SIG-M5 (cell line): ENCODE results near the gene PCDHB14.
"Not testable (repeated sequence)": the region's sequence is repeated elsewhere in the genome, so short reads cannot be mapped to it uniquely, and the experiment has no call there.

Experiments used
- DNase-seq: peaks from one replicate; lab custom pipeline; 2025; lab: John Stamatoyannopoulos, UW

Gene PCDHB14

GRCh38 chr5:141223112-141223783 lies at the start of gene PCDHB14:
Gene PCDHB14 (plus strand): TSS chr5:141223343. CDS start chr5:141223506, 163 bp downstream.
- DNase-seq, result no peak

- not testable (repeated sequence) for DNase-seq
Observed at GRCh38 chr5:141174291-141175104, 48.6 kb upstream of the PCDHB14 start.

GRCh38 chr5:141175933-141176332 lies 47.2 kb upstream of the PCDHB14 start:
- DNase-seq, result no peak

GRCh38 chr5:141177577-141178191 lies 45.5 kb upstream of the PCDHB14 start, which contains the start of gene PCDHB8:
Gene PCDHB8 (plus strand): TSS chr5:141177790. CDS start chr5:141178035, 245 bp downstream.
- not testable (repeated sequence) for DNase-seq

- DNase-seq, result not testable (repeated sequence)
Observed at GRCh38 chr5:141179371-141179770, 43.8 kb upstream of the PCDHB14 start.

- not testable (repeated sequence) for DNase-seq
Observed at GRCh38 chr5:141179876-141180275, 43.3 kb upstream of the PCDHB14 start.

GRCh38 chr5:141180313-141180712 lies 42.8 kb upstream of the PCDHB14 start:
- no peak for DNase-seq

GRCh38 chr5:141182248-141182647 lies 40.9 kb upstream of the PCDHB14 start, which contains the start of gene PCDHB16:
Gene PCDHB16 (plus strand): TSS chr5:141182387. CDS start chr5:141182560, 173 bp downstream.
- DNase-seq, result no peak

GRCh38 chr5:141184117-141184855 lies 38.9 kb upstream of the PCDHB14 start:
- not testable (repeated sequence) for DNase-seq

- DNase-seq, result no peak
Observed at GRCh38 chr5:141186897-141187512, 36.1 kb upstream of the PCDHB14 start, which contains the start of gene PCDHB9. Gene PCDHB9 (plus strand): TSS chr5:141187161. CDS start chr5:141187319, 158 bp downstream.

- DNase-seq, result not testable (repeated sequence)
Observed at GRCh38 chr5:141188682-141189081, 34.5 kb upstream of the PCDHB14 start.

GRCh38 chr5:141189131-141189530 lies 34.0 kb upstream of the PCDHB14 start:
- DNase-seq, result not testable (repeated sequence)

- no peak for DNase-seq
Observed at GRCh38 chr5:141192110-141192725, 30.9 kb upstream of the PCDHB14 start, which contains the start of gene PCDHB10. Gene PCDHB10 (plus strand): TSS chr5:141192353. CDS start chr5:141192553, 200 bp downstream.

- not testable (repeated sequence) for DNase-seq
Observed at GRCh38 chr5:141194332-141194731, 28.8 kb upstream of the PCDHB14 start.

GRCh38 chr5:141196363-141196762 lies 26.8 kb upstream of the PCDHB14 start:
- DNase-seq, result no peak

GRCh38 chr5:141199359-141200235 lies 23.5 kb upstream of the PCDHB14 start, which contains the start of gene PCDHB11:
Gene PCDHB11 (plus strand): TSS chr5:141199627. CDS start chr5:141199775, 148 bp downstream.
- no peak for DNase-seq

GRCh38 chr5:141201126-141201525 lies 22.0 kb upstream of the PCDHB14 start:
- DNase-seq, result not testable (repeated sequence)

- DNase-seq, result not testable (repeated sequence)
Observed at GRCh38 chr5:141201646-141202045, 21.5 kb upstream of the PCDHB14 start.

- no peak for DNase-seq
Observed at GRCh38 chr5:141208478-141208877, 14.7 kb upstream of the PCDHB14 start, which contains the start of gene PCDHB12. Gene PCDHB12 (plus strand): TSS chr5:141208719. CDS start chr5:141208908, 189 bp downstream.
